HL-60 (cell line): ENCODE measurements around the gene PROM2.

Experiments
- DNase-seq, 2 experiments: peaks; one replicate each; pipeline ENCODE4 v3.0.0-alpha.2; 2010 to 2020; ENCODE audit warnings: low read depth in 1 of 2, low spot score in 1 of 2
- H3K27ac ChIP-seq: fragments of 250-450 bp; sonication (Bioruptor Pico); replicated peaks from 2 replicates; pipeline ENCODE4 v1.5.1; 2020; ENCODE audit warnings: mild to moderate bottlenecking, moderate library complexity
- H3K27me3 ChIP-seq: fragments of 250-450 bp; sonication (Bioruptor Pico); 2 replicates; pipeline ENCODE4 v1.5.1; 2021; ENCODE audit warnings: mild to moderate bottlenecking, moderate library complexity; ENCODE audit not compliant: insufficient read depth, poor library complexity, severe bottlenecking
- H3K4me3 ChIP-seq: replicated peaks from 2 replicates; pipeline ENCODE4 v1.5.1; 2011; ENCODE audit warnings: mild to moderate bottlenecking, control low read depth, low read length; ENCODE audit not compliant: insufficient read depth
- GABPA ChIP-seq: IDR thresholded peaks from 2 replicates; pipeline ENCODE4 v1.6.1; 2012; ENCODE audit warnings: low read depth
- POLR2AphosphoS5 ChIP-seq: IDR thresholded peaks from 2 replicates; pipeline ENCODE4 v1.6.1; 2012; ENCODE audit warnings: low read depth
- SPI1 ChIP-seq: IDR thresholded peaks from 2 replicates; pipeline ENCODE4 v1.6.1; 2012; ENCODE audit warnings: low read depth, mild to moderate bottlenecking, borderline replicate concordance
- TF ChIP-seq, protein P1 (sequence below): IDR thresholded peaks from one replicate; pipeline ENCODE4 v1.5.1; 2011; ENCODE audit warnings: low read length, control low read depth, inconsistent platforms; ENCODE audit not compliant: insufficient read depth
- TF ChIP-seq, protein P2 (sequence below): IDR thresholded peaks from 2 replicates; pipeline ENCODE4 v1.6.1; 2012; ENCODE audit warnings: low read depth; ENCODE audit not compliant: insufficient replicate concordance

PROM2 gene

DNA sequence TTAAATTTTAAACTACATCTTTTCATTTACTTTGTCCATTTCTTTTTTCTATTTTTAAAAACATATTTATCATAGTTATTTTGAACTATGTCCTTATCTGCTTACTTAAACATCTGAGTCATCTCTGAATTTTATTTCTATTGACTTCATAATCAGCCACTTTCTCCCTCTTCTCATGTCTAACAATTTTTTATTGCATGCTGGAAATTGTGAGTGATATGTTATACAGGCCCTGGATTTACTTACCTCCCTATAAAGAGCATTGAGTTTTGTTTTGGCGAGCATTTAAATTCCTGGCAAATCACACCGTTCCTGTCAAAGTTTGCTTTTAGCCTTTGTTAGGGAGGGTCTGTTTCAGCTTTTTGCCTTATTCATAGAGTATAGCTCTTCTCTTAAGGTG, 62.2 kb downstream of the PROM2 start:
- no peak for DNase-seq
- H3K4me3 ChIP-seq, result no peak overlapping the region
- TF ChIP-seq, protein P1, sequence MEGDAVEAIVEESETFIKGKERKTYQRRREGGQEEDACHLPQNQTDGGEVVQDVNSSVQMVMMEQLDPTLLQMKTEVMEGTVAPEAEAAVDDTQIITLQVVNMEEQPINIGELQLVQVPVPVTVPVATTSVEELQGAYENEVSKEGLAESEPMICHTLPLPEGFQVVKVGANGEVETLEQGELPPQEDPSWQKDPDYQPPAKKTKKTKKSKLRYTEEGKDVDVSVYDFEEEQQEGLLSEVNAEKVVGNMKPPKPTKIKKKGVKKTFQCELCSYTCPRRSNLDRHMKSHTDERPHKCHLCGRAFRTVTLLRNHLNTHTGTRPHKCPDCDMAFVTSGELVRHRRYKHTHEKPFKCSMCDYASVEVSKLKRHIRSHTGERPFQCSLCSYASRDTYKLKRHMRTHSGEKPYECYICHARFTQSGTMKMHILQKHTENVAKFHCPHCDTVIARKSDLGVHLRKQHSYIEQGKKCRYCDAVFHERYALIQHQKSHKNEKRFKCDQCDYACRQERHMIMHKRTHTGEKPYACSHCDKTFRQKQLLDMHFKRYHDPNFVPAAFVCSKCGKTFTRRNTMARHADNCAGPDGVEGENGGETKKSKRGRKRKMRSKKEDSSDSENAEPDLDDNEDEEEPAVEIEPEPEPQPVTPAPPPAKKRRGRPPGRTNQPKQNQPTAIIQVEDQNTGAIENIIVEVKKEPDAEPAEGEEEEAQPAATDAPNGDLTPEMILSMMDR, result no peak
- TF ChIP-seq GABPA (no peak), SPI1 (no peak), POLR2AphosphoS5 (no peak)
- TF ChIP-seq, protein P2, sequence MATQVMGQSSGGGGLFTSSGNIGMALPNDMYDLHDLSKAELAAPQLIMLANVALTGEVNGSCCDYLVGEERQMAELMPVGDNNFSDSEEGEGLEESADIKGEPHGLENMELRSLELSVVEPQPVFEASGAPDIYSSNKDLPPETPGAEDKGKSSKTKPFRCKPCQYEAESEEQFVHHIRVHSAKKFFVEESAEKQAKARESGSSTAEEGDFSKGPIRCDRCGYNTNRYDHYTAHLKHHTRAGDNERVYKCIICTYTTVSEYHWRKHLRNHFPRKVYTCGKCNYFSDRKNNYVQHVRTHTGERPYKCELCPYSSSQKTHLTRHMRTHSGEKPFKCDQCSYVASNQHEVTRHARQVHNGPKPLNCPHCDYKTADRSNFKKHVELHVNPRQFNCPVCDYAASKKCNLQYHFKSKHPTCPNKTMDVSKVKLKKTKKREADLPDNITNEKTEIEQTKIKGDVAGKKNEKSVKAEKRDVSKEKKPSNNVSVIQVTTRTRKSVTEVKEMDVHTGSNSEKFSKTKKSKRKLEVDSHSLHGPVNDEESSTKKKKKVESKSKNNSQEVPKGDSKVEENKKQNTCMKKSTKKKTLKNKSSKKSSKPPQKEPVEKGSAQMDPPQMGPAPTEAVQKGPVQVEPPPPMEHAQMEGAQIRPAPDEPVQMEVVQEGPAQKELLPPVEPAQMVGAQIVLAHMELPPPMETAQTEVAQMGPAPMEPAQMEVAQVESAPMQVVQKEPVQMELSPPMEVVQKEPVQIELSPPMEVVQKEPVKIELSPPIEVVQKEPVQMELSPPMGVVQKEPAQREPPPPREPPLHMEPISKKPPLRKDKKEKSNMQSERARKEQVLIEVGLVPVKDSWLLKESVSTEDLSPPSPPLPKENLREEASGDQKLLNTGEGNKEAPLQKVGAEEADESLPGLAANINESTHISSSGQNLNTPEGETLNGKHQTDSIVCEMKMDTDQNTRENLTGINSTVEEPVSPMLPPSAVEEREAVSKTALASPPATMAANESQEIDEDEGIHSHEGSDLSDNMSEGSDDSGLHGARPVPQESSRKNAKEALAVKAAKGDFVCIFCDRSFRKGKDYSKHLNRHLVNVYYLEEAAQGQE, result no peak
- no peaks in the 10 kb centered on the region for H3K27me3 ChIP-seq
- no peak overlapping the region for H3K27ac ChIP-seq

DNA sequence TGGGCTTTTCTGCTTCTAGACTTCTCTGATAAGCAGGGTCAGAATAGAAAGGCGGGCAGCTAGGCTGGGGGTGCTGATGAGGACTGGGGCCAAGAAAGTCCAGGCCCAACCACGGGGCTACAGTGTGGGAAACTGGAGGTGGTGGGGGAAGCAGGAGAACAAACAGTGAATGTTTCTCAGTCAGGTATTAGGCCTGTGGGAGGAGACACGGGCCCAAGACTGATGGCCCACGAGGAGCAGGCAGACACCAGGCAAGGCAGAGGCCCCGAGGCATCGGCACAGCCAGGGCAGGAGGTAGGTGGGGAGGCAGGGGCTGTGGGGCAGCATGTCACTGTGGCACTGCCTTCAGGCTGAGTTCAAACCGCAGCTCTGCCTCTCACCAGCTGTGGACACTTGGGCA, 63.6 kb downstream of the PROM2 start:
- Histone ChIP-seq H3K27ac (no peak overlapping the region), H3K27me3 (no peaks in the 10 kb centered on the region), H3K4me3 (no peak overlapping the region)
- TF ChIP-seq SPI1, result no peak
- TF ChIP-seq GABPA, result no peak
- TF ChIP-seq, protein P1, result no peak
- TF ChIP-seq POLR2AphosphoS5, result no peak
- TF ChIP-seq, protein P2, result no peak
- DNase-seq, result no peak
